Brain microvascular endothelial cell (primary cell): ENCODE data around the gene JHY.

Source experiments
- DNase-seq: peaks from one replicate; pipeline ENCODE4 v3.0.0-alpha.2; 2020
- H3K27ac ChIP-seq: fragments of 250-450 bp; sonication (Bioruptor Pico); 2 replicates; pipeline ENCODE4 v1.5.1; 2020; ENCODE audit warnings: mild to moderate bottlenecking, moderate library complexity
- H3K27me3 ChIP-seq: fragments of 250-450 bp; sonication (Bioruptor Pico); replicated peaks from 2 replicates; pipeline ENCODE4 v1.5.1; 2020; ENCODE audit warnings: mild to moderate bottlenecking
- H3K36me3 ChIP-seq: fragments of 250-450 bp; sonication (Bioruptor Pico); replicated peaks from 2 replicates; pipeline ENCODE4 v1.5.1; 2020; ENCODE audit warnings: mild to moderate bottlenecking
- H3K4me3 ChIP-seq: 2 replicates; pipeline ENCODE4 v1.5.1; 2011; ENCODE audit warnings: low read depth, mild to moderate bottlenecking, control low read depth, low read length, moderate library complexity
- CTCF ChIP-seq: IDR thresholded peaks from 2 replicates; pipeline ENCODE4 v1.5.1; 2011; ENCODE audit warnings: low read depth, mild to moderate bottlenecking, moderate library complexity, low read length, control low read depth, inconsistent platforms; ENCODE audit errors: missing control alignments
- in situ Hi-C: cut with HindIII; loops from 2 replicates; pipeline ENCODE4 v1.10.0; 2017; ENCODE audit warnings: low sequenced_read_pairs, low pct_ligation_motif_present

Gene JHY

GRCh38 chr11:122979103-122979814, 96.7 kb downstream of the JHY start:
- in situ Hi-C loops, result no loop called here
- Histone ChIP-seq H3K27me3 (peaks cover 86% of the 10 kb centered on the region), H3K4me3 (no peak overlapping the region), H3K36me3 (no peaks in the 10 kb centered on the region), H3K27ac (no peak overlapping the region)
- TF ChIP-seq CTCF, result no peak
- DNase-seq, result no peak

DNA sequence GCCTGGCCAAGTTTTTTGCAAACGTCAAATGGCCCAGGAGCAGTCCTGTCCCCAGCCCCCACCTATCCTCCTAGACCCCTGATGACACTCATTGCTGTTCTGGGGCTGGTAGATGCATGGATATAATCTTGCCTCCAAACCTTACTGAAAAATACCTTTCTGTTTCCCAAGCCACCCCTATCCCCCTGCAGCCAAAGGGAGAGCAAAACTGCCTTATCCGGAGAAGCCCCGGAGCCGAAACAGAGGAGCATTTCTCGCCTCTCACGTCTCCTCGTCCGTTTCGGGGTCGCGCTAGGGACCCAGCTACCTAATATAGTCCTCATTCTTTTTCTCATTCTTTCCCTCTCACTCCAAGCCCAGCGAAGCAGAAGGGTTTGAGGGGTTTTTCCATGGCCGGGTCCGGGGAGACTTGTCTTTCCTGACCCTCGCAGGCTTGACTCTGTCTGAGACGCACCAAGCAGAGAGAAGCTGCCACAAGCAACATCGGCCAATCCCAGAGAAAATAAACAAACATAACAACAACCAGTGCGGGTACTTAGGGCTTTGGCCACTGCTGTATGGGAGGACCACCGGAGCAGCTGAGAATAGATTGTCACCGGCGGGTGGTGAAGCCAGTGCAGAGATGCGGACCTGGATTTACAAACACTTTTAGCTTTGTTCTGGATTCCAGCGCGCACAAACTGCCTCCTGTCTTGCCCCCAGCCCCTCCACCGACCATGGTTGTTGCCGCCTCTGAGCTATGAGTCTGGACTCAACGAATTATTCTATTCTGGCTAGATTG, 97.4 kb downstream of the JHY start:
- Histone ChIP-seq H3K27me3 (peaks cover 86% of the 10 kb centered on the region), H3K27ac (no peak overlapping the region), H3K4me3 (no peak overlapping the region), H3K36me3 (no peaks in the 10 kb centered on the region)
- in situ Hi-C loops, result no loop called here
- DNase-seq, result no peak
- TF ChIP-seq CTCF, result no peak

DNA sequence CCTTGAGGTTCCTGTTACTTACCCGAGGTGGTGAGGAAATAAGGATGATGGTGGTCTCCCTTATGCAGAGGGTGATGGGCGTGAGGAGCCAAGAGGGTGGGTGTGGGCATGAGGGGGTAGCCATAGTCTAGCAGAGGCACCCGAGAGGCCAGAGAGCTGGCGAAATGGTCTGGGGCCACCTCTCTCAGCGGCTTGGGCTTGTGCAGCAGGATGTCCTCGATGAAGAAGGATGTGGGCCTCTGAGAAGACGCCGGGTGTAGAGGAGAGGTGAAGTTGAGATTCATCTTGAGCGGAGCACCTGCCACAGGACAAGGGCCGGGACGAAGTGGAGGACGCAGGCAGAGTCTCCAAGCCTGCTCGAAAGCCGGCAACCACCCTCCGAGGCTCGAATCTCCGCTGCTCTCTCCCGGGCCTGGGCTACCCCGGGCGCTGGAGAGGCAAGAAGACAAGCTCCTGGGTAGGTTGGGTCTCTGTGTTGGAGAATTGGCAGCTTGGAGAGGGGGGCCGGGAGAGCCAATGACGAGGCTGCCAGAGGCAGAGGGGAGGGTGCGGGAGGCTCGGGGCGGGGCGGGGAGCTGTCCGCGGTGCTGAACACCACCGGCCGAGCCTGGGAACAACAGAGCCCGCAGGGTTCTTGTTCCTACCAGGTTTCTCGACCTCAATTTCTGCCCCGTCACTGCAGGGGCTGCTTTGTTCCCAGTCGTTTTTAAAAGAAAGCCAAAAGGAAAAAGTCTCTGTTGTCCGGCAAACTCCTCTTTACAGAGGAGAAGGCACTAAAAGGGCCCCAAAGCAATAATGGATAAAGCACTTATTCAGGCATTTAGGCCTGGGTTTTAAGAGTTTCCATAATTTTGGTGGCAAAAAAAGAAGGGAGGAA, 99.1 kb downstream of the JHY start, which contains the start of gene BSX:
Gene BSX, minus strand, starts transcription at position 447 of the 877 bp plus-strand sequence. Its CDS starts 163 bp downstream, at position 284.
- H3K36me3 ChIP-seq, result no peaks in the 10 kb centered on the region
- in situ Hi-C loops, result no loop called here
- TF ChIP-seq CTCF, result no peak
- H3K27ac ChIP-seq, result no peak within 1 kb of the TSS
- H3K4me3 ChIP-seq, result no peak within 1 kb of the TSS
- peaks cover 85% of the 10 kb centered on the region for H3K27me3 ChIP-seq
- peak; percentile 38 for DNase-seq

GRCh38 chr11:122983438-122984185, 101.1 kb downstream of the JHY start:
- no peak for TF ChIP-seq CTCF
- in situ Hi-C loops, result no loop called here
- peak overlapping the region; percentile 60 for H3K4me3 ChIP-seq
- no peaks in the 10 kb centered on the region for H3K36me3 ChIP-seq
- no peak for DNase-seq
- H3K27me3 ChIP-seq, result peaks cover 73% of the 10 kb centered on the region
- H3K27ac ChIP-seq, result no peak overlapping the region

DNA sequence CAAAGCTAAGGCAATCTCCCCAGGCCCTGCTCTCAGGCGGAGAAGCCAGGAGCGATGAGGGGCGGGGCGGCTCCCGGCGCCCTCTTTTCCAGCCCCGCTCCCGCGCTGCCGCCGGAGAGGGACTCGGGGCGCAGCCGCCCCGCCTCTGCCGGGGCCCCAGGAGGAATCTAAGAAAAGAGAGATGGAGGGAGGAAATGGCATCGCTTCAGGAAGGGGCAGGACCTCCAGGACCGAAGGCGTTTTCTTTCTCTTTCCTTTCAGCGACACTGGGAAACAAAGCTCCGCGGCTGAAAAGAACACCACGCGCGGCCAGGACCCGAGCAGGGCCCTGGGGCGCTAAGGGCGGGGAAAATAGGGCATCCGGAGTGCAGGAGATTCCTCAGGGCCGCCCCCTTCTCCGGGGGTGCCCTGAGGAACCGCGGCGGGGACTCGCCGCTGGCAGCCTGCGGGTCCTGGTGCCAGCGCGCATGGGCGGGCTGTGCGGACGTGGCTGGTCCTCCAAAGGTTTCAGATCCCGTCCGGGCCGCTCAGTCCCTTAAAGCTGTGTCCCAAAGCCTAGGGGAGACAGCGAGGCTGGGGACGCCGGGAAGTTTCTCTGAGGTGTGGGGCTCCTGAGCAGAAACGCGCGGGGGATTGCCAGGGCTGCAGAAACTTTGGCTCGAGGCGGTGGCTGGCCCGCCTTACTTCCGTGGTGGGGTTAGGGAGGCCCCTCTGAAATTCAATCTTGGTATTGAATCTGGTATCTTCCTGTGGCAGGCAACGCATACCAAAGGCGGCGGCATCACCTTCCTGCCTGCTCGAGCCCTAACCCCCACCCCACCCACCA, 101.8 kb downstream of the JHY start:
- TF ChIP-seq CTCF, result no peak
- DNase-seq, result no peak
- no peak overlapping the region for H3K27ac ChIP-seq
- in situ Hi-C loops, result no loop called here
- no peaks in the 10 kb centered on the region for H3K36me3 ChIP-seq
- peaks cover 66% of the 10 kb centered on the region for H3K27me3 ChIP-seq
- H3K4me3 ChIP-seq, result peak overlapping the region; percentile 60
